NCI-H510A (cell line): ENCODE measurements around the gene PACC1.
A peak's percentile ranks its signal among the peaks of the same experiment; 100 is the strongest.

Experiments
- DNase-seq: peaks from one replicate; lab custom pipeline; 2025; lab: John Stamatoyannopoulos, UW

Gene PACC1

GRCh38 chr1:212414328-212415106 lies at the start of gene PACC1:
PACC1 (minus strand) TSS chr1:212414886; CDS start chr1:212414757, 129 bp downstream.
- DNase-seq, result peak; percentile 90

GRCh38 chr1:212463565-212464285 lies 49.0 kb upstream of the PACC1 start:
- DNase-seq, result no peak

- no peak for DNase-seq
Observed at GRCh38 chr1:212461916-212462660, 47.4 kb upstream of the PACC1 start.

- DNase-seq, result no peak
Observed at GRCh38 chr1:212460376-212460775, 45.7 kb upstream of the PACC1 start.

GRCh38 chr1:212459656-212460055 lies 45.0 kb upstream of the PACC1 start:
- DNase-seq, result no peak

GRCh38 chr1:212458817-212459216 lies 44.1 kb upstream of the PACC1 start:
- DNase-seq, result no peak

- DNase-seq, result no peak
Observed at GRCh38 chr1:212457740-212458338, 43.2 kb upstream of the PACC1 start.

- no peak for DNase-seq
Observed at GRCh38 chr1:212455803-212456528, 41.3 kb upstream of the PACC1 start.

GRCh38 chr1:212455401-212455800 lies 40.7 kb upstream of the PACC1 start:
- DNase-seq, result no peak

GRCh38 chr1:212454741-212455140 lies 40.1 kb upstream of the PACC1 start:
- no peak for DNase-seq

- DNase-seq, result no peak
Observed at GRCh38 chr1:212453156-212453857, 38.6 kb upstream of the PACC1 start.

- no peak for DNase-seq
Observed at GRCh38 chr1:212452323-212453155, 37.9 kb upstream of the PACC1 start.

GRCh38 chr1:212451416-212452322 lies 37.0 kb upstream of the PACC1 start:
- no peak for DNase-seq

- no peak for DNase-seq
Observed at GRCh38 chr1:212450331-212450881, 35.7 kb upstream of the PACC1 start.

GRCh38 chr1:212447478-212447877 lies 32.8 kb upstream of the PACC1 start:
- DNase-seq, result no peak

- DNase-seq, result no peak
Observed at GRCh38 chr1:212446333-212446732, 31.6 kb upstream of the PACC1 start.

- DNase-seq, result no peak
Observed at GRCh38 chr1:212442408-212442807, 27.7 kb upstream of the PACC1 start.

GRCh38 chr1:212440419-212440818 lies 25.7 kb upstream of the PACC1 start:
- no peak for DNase-seq

GRCh38 chr1:212438831-212439237 lies 24.1 kb upstream of the PACC1 start:
- DNase-seq, result no peak
